BLaER1 (cell line): ENCODE measurements around the gene TRIM59.
"Not testable (repeated sequence)": the region's sequence is repeated elsewhere in the genome, so short reads cannot be mapped to it uniquely, and the experiment has no call there.

Experiments
- H3K27ac ChIP-seq: shearing (Covaris generic); formaldehyde crosslinking; 2 replicates; pipeline ENCODE4 v1.8.1; 2022
- H3K27me3 ChIP-seq: shearing (Covaris generic); formaldehyde crosslinking; 2 replicates; pipeline ENCODE4 v1.8.1; 2022
- H3K36me3 ChIP-seq: shearing (Covaris generic); formaldehyde crosslinking; 2 replicates; pipeline ENCODE4 v1.8.1; 2022
- H3K4me1 ChIP-seq: shearing (Covaris generic); formaldehyde crosslinking; 2 replicates; pipeline ENCODE4 v1.8.1; 2022
- H3K4me2 ChIP-seq: shearing (Covaris generic); formaldehyde crosslinking; 2 replicates; pipeline ENCODE4 v1.8.1; 2022
- H3K4me3 ChIP-seq: shearing (Covaris generic); formaldehyde crosslinking; 2 replicates; pipeline ENCODE4 v1.8.1; 2022
- H3K9ac ChIP-seq: shearing (Covaris generic); formaldehyde crosslinking; 2 replicates; pipeline ENCODE4 v1.8.1; 2022
- H3K9me3 ChIP-seq: shearing (Covaris generic); formaldehyde crosslinking; 2 replicates; pipeline ENCODE4 v1.8.1; 2022
- H4K20me1 ChIP-seq: shearing (Covaris generic); formaldehyde crosslinking; 2 replicates; pipeline ENCODE4 v1.8.1; 2022
- Cebpa-rat ChIP-seq: shearing (Covaris generic); IDR thresholded peaks from 2 replicates; pipeline ENCODE4 v1.8.1; 2022

Gene TRIM59

GRCh38 chr3:160460033-160460432 lies 10.4 kb upstream of the TRIM59 start:
- no peak overlapping the region for H3K27ac ChIP-seq
- no peak overlapping the region for H3K9ac ChIP-seq

GRCh38 chr3:160459450-160459970 lies 9.9 kb upstream of the TRIM59 start:
- no peaks in the 10 kb centered on the region for H4K20me1 ChIP-seq
- H3K4me3 ChIP-seq: no peak overlapping the region
- peaks cover 6% of the 10 kb centered on the region; the same call in 1 of the 2 replicates for H3K9me3 ChIP-seq
- no peak for TF ChIP-seq Cebpa-rat
- H3K27ac ChIP-seq: no peak overlapping the region
- H3K9ac ChIP-seq: no peak overlapping the region
- H3K36me3 ChIP-seq: no peaks in the 10 kb centered on the region
- no peak overlapping the region for H3K4me2 ChIP-seq
- H3K27me3 ChIP-seq: no peaks in the 10 kb centered on the region
- H3K4me1 ChIP-seq: no peaks in the 10 kb centered on the region

More at GRCh38 chr3:160460033-160460432, 10.4 kb upstream of the TRIM59 start:
- H3K36me3 ChIP-seq: no peaks in the 10 kb centered on the region
- no peak overlapping the region for H3K4me2 ChIP-seq
- no peak overlapping the region for H3K4me3 ChIP-seq
- H3K9me3 ChIP-seq: peaks cover 6% of the 10 kb centered on the region; the same call in 1 of the 2 replicates
- no peaks in the 10 kb centered on the region for H3K27me3 ChIP-seq
- H4K20me1 ChIP-seq: no peaks in the 10 kb centered on the region
- no peaks in the 10 kb centered on the region for H3K4me1 ChIP-seq
- no peak for TF ChIP-seq Cebpa-rat

- TF ChIP-seq Cebpa-rat: no peak
- H3K4me2 ChIP-seq: no peak overlapping the region
- no peak overlapping the region for H3K4me3 ChIP-seq
- peaks cover 6% of the 10 kb centered on the region; the same call in 1 of the 2 replicates for H3K9me3 ChIP-seq
- H3K4me1 ChIP-seq: no peaks in the 10 kb centered on the region
- H4K20me1 ChIP-seq: no peaks in the 10 kb centered on the region
- H3K27me3 ChIP-seq: no peaks in the 10 kb centered on the region
- no peak overlapping the region for H3K9ac ChIP-seq
- H3K36me3 ChIP-seq: no peaks in the 10 kb centered on the region
- no peak overlapping the region for H3K27ac ChIP-seq
These were observed 8.6 kb upstream of the TRIM59 start for GRCh38 chr3:160458151-160458550.

GRCh38 chr3:160455846-160456245 lies 6.3 kb upstream of the TRIM59 start:
- Histone ChIP-seq H3K9me3 (peaks cover 6% of the 10 kb centered on the region; the same call in 1 of the 2 replicates), H4K20me1 (no peaks in the 10 kb centered on the region), H3K27me3 (no peaks in the 10 kb centered on the region), H3K4me3 (no peak overlapping the region), H3K27ac (no peak overlapping the region), H3K9ac (no peak overlapping the region), H3K36me3 (no peaks in the 10 kb centered on the region), H3K4me1 (no peaks in the 10 kb centered on the region), H3K4me2 (no peak overlapping the region)
- no peak for TF ChIP-seq Cebpa-rat

- H3K27me3 ChIP-seq: no peaks in the 10 kb centered on the region
- no peak overlapping the region for H3K4me3 ChIP-seq
- no peak for TF ChIP-seq Cebpa-rat
- H3K9me3 ChIP-seq: peaks cover 4% of the 10 kb centered on the region
- no peak overlapping the region for H3K9ac ChIP-seq
- H3K27ac ChIP-seq: no peak overlapping the region
- H3K36me3 ChIP-seq: no peaks in the 10 kb centered on the region
- H3K4me1 ChIP-seq: peaks cover 3% of the 10 kb centered on the region; the same call in 1 of the 2 replicates
- no peaks in the 10 kb centered on the region for H4K20me1 ChIP-seq
- H3K4me2 ChIP-seq: no peak overlapping the region
These were observed 5.4 kb upstream of the TRIM59 start for GRCh38 chr3:160454995-160455394.

- not testable (repeated sequence) for H3K9ac ChIP-seq, H3K9me3 ChIP-seq, H3K4me3 ChIP-seq, H3K4me2 ChIP-seq, H4K20me1 ChIP-seq, H3K36me3 ChIP-seq, H3K27me3 ChIP-seq, H3K27ac ChIP-seq
- peaks cover 18% of the 10 kb centered on the region for H3K4me1 ChIP-seq
These were observed 2.7 kb upstream of the TRIM59 start for GRCh38 chr3:160452251-160452650.

- no peak overlapping the region for H3K9ac ChIP-seq
- no peaks in the 10 kb centered on the region for H3K27me3 ChIP-seq
- H3K27ac ChIP-seq: no peak overlapping the region
These were observed 2.0 kb upstream of the TRIM59 start for GRCh38 chr3:160451602-160452001.

GRCh38 chr3:160450846-160451245 lies 1.3 kb upstream of the TRIM59 start:
- no peak for TF ChIP-seq Cebpa-rat
- Histone ChIP-seq H3K4me2 (no peak overlapping the region), H3K27me3 (no peaks in the 10 kb centered on the region)

More at GRCh38 chr3:160451602-160452001, 2.0 kb upstream of the TRIM59 start:
- Histone ChIP-seq H3K9me3 (peaks cover 6% of the 10 kb centered on the region; the same call in 1 of the 2 replicates), H3K4me2 (no peak overlapping the region), H3K4me3 (no peak overlapping the region), H3K36me3 (peaks cover 2% of the 10 kb centered on the region), H4K20me1 (no peaks in the 10 kb centered on the region), H3K4me1 (peaks cover 22% of the 10 kb centered on the region)
- TF ChIP-seq Cebpa-rat: no peak

GRCh38 chr3:160448845-160449635 lies 546 bp downstream of the TRIM59 start:
- Histone ChIP-seq H3K36me3 (peaks cover 23% of the 10 kb centered on the region), H3K27me3 (no peaks in the 10 kb centered on the region), H3K9ac (peak overlapping the region; percentile 87), H3K4me2 (peak overlapping the region; percentile 54), H3K4me3 (peak overlapping the region; percentile 85), H3K9me3 (peaks cover 15% of the 10 kb centered on the region; the same call in 1 of the 2 replicates), H3K27ac (peak overlapping the region; percentile 83), H3K4me1 (peaks cover 25% of the 10 kb centered on the region), H4K20me1 (no peaks in the 10 kb centered on the region)
- no peak for TF ChIP-seq Cebpa-rat

More at GRCh38 chr3:160450846-160451245, 1.3 kb upstream of the TRIM59 start:
- H3K4me3 ChIP-seq: no peak overlapping the region
- peaks cover 6% of the 10 kb centered on the region for H3K36me3 ChIP-seq
- no peak overlapping the region for H3K27ac ChIP-seq
- no peaks in the 10 kb centered on the region for H4K20me1 ChIP-seq
- H3K9me3 ChIP-seq: peaks cover 6% of the 10 kb centered on the region; the same call in 1 of the 2 replicates
- H3K9ac ChIP-seq: no peak overlapping the region
- H3K4me1 ChIP-seq: peaks cover 25% of the 10 kb centered on the region

GRCh38 chr3:160447544-160447943 lies 2.0 kb downstream of the TRIM59 start:
- Histone ChIP-seq H4K20me1 (no peaks in the 10 kb centered on the region), H3K36me3 (peaks cover 35% of the 10 kb centered on the region), H3K4me2 (peak overlapping the region; percentile 54), H3K27me3 (no peaks in the 10 kb centered on the region), H3K4me3 (no peak overlapping the region), H3K9me3 (peaks cover 21% of the 10 kb centered on the region; the same call in 1 of the 2 replicates), H3K4me1 (peaks cover 25% of the 10 kb centered on the region), H3K9ac (no peak overlapping the region), H3K27ac (no peak overlapping the region)
- no peak for TF ChIP-seq Cebpa-rat
